Left lung (tissue), 10 donors: ENCODE data around the gene GRID1. TPM values are rescaled to one million over a fixed set of nuclear protein-coding genes. Genes with fewer than 3 reads are reported as not detected.

Experiments used
- ATAC-seq: fragments of 200-7000 bp; cut with Tn5 transposase; one replicate; pipeline ENCODE4 v1.9.1; 2020; ENCODE audit warnings: moderate library complexity
- DNase-seq, 4 donors: peaks; one replicate each; pipeline ENCODE4 v3.0.0-alpha.2; 2013 to 2020
- H3K27ac ChIP-seq, 2 donors: fragments of 200-600 bp; sonication (generic) in 1 of 2; one replicate each; pipeline versions ENCODE4 v1.5.0 to v1.8.0; 2020 to 2021
- H3K27me3 ChIP-seq, 2 donors: fragments of 200-600 bp; sonication (generic) in 1 of 2; one replicate each; pipeline versions ENCODE4 v1.5.0 to v1.8.0; 2020 to 2021
- H3K36me3 ChIP-seq, 2 donors: fragments of 200-600 bp; sonication (generic) in 1 of 2; one replicate each; pipeline versions ENCODE4 v1.5.0 to v1.8.0; 2020 to 2021
- H3K4me1 ChIP-seq, 2 donors: fragments of 200-600 bp; one replicate each; pipeline ENCODE4 v1.8.0; 2021
- H3K4me3 ChIP-seq, 2 donors: fragments of 200-600 bp; sonication (generic) in 1 of 2; one replicate each; pipeline versions ENCODE4 v1.5.0 to v1.8.0; 2020 to 2021; ENCODE audit warnings: mild to moderate bottlenecking in 1 of 2
- H3K9me3 ChIP-seq, 2 donors: fragments of 200-600 bp; sonication (generic) in 1 of 2; one replicate each; pipeline versions ENCODE4 v1.5.0 to v1.8.0; 2020 to 2021
- CTCF ChIP-seq, 2 donors: fragments of 200-600 bp; sonication (generic) in 1 of 2; IDR thresholded peaks; one replicate each; pipeline versions ENCODE4 v1.5.0 to v1.8.0; 2021; ENCODE audit warnings: antibody characterized with exemption in 2 of 2
- intact Hi-C, 2 donors: fragments of 100-400 bp; cut with DNase I; formaldehyde crosslinking; loops; one replicate each; pipeline versions ENCODE4 v1.11.2 to v1.14.2; 2022
- polyA plus RNA-seq, 6 donors: library from polyadenylated mRNA; unstranded; fragments of 120-200 nt; gene quantifications; one replicate each; pipeline ENCODE4 v1.2.1, GENCODE V29; 2013; ENCODE audit not compliant: insufficient read length in 6 of 6
- total RNA-seq, 2 donors: library from RNA; stranded (reverse); fragmentation: NEBNext Ultra II Directional; extraction: Animal tissue kit (Norgen Biotek cat#: 25700); gene quantifications; one replicate each; pipeline ENCODE4 v1.2.1, GENCODE V29; 2021
- donor health status: DM: no; HTN: yes; CAD: no.
- donor health status: DM: no; HTN: no; CAD: no.

GRID1 gene
- total and polyA plus RNA-seq, 8 donors, result 0.81 to 2.6 (median 1.2) TPM

GRCh38 chr10:86364491-86365345 is 1.9 kb downstream of the GRID1 start:
- Histone ChIP-seq H3K36me3 (no peaks in the 10 kb centered on the region), H3K4me1 (peaks cover 8 to 50% of the 10 kb centered on the region in 2 donors), H3K9me3 (no peaks in the 10 kb centered on the region), H3K27me3 (peaks cover 54 to 82% of the 10 kb centered on the region in 2 donors), H3K27ac (no peak overlapping the region), H3K4me3 (peak overlapping the region in 1 of 2 donors; percentile 44)
- TF ChIP-seq CTCF (IDR thresholded peaks at IDR 0.05), result no peak
- ATAC-seq, result no peak
- DNase-seq, result peak in 2 of 4 donors; percentile 33 to 78
- intact Hi-C loops, result no loop called here

GRCh38 chr10:86363833-86364490 is 2.6 kb downstream of the GRID1 start:
- Histone ChIP-seq H3K36me3 (no peaks in the 10 kb centered on the region), H3K4me3 (peak overlapping the region in 1 of 2 donors; percentile 24), H3K27ac (no peak overlapping the region), H3K9me3 (no peaks in the 10 kb centered on the region), H3K4me1 (peaks cover 8 to 50% of the 10 kb centered on the region in 2 donors), H3K27me3 (peaks cover 54 to 75% of the 10 kb centered on the region in 2 donors)
- intact Hi-C loops, result no loop called here
- ATAC-seq (no peak), DNase-seq (peak in 1 of 4 donors; percentile 21)
- TF ChIP-seq CTCF (IDR thresholded peaks at IDR 0.05), result no peak

DNA sequence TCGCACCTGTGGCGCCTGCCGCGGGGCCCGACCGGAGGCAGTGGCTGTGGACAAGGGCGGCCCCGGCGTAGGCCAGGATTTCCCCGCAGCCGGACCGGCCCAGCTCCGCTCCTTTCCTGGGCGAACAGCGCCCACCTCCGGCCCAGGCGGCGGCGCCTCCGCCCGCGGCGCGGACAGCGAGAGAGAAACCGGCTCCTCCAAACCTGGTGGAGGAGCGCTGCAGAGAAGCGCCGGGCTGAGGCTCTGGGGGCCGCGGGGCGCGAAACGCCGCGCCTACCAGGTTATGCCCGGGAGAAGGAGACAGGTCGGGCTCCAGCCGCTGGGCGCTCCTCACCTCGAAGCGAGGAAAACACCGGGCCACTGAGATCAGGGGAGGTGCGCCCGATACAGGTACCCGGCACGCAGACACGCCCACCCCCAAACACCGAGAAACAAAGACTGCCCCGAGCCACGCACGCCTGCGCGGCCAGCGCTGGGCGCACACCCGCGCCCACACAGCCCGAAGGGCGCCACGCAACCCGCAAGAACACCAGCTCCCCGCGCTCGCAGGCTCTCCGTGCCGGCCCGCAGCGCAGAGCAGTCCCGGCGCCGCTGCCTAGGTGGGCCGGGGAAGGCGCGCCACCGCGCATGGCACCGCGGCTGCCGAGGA is 3.3 kb downstream of the GRID1 start:
- peaks cover 54 to 68% of the 10 kb centered on the region in 2 donors for H3K27me3 ChIP-seq
- peak in 3 of 4 donors; percentile 28 to 88 (median 47) for DNase-seq
- H3K4me1 ChIP-seq, result peaks cover 8 to 50% of the 10 kb centered on the region in 2 donors
- H3K9me3 ChIP-seq, result no peaks in the 10 kb centered on the region
- intact Hi-C loops, result no loop called here
- peak overlapping the region in 1 of 2 donors; percentile 24 for H3K4me3 ChIP-seq
- no peak overlapping the region for H3K27ac ChIP-seq
- peak; percentile 90 for ATAC-seq
- H3K36me3 ChIP-seq, result no peaks in the 10 kb centered on the region
- TF ChIP-seq CTCF (IDR thresholded peaks at IDR 0.05), result peak; percentile 27 to 35

GRCh38 chr10:86362586-86363183 is 3.9 kb downstream of the GRID1 start:
- peak; percentile 30 for ATAC-seq
- Histone ChIP-seq H3K36me3 (no peaks in the 10 kb centered on the region), H3K27me3 (peaks cover 50 to 62% of the 10 kb centered on the region in 2 donors), H3K4me1 (peaks cover 8 to 50% of the 10 kb centered on the region in 2 donors), H3K9me3 (no peaks in the 10 kb centered on the region), H3K4me3 (peak overlapping the region in 1 of 2 donors; percentile 24), H3K27ac (no peak overlapping the region)
- TF ChIP-seq CTCF (IDR thresholded peaks at IDR 0.05), result no peak
- intact Hi-C loops, result no loop called here
- DNase-seq, result peak in 1 of 4 donors; percentile 24
